Osteoblast (primary cell): ENCODE results near the gene ZNF317. TPM values are rescaled to one million over a fixed set of nuclear protein-coding genes. Genes with fewer than 3 reads are reported as not detected.

Experiments used
- DNase-seq: peaks from one replicate; pipeline ENCODE4 v3.0.0; 2011; ENCODE audit warnings: low spot score, mixed read lengths; ENCODE audit not compliant: insufficient read length; ENCODE audit errors: missing footprints
- H2AFZ ChIP-seq: 2 replicates; pipeline ENCODE4 v1.6.0; 2011; ENCODE audit warnings: mild to moderate bottlenecking, low read length
- H3K27ac ChIP-seq: 2 replicates; pipeline ENCODE4 v1.5.1; 2011; ENCODE audit warnings: mild to moderate bottlenecking, low read depth, low read length, moderate library complexity
- H3K27me3 ChIP-seq: 2 replicates; pipeline ENCODE4 v1.6.0; 2012; ENCODE audit warnings: mild to moderate bottlenecking, control low read depth, inconsistent platforms, low read length, moderate library complexity; ENCODE audit not compliant: insufficient read depth
- H3K36me3 ChIP-seq: 2 replicates; pipeline ENCODE4 v1.5.1; 2011; ENCODE audit warnings: mild to moderate bottlenecking, low read length, control low read depth, moderate library complexity; ENCODE audit not compliant: insufficient read depth
- H3K4me1 ChIP-seq: 2 replicates; pipeline ENCODE4 v1.5.1; 2011; ENCODE audit warnings: mild to moderate bottlenecking, low read length, control low read depth, moderate library complexity; ENCODE audit not compliant: insufficient read depth
- H3K4me2 ChIP-seq: 2 replicates; pipeline ENCODE4 v1.6.0; 2011; ENCODE audit warnings: mild to moderate bottlenecking, low read length; ENCODE audit not compliant: insufficient read depth
- H3K4me3 ChIP-seq: fragments of 200-600 bp; sonication (generic); 3 replicates; pipeline ENCODE4 v1.5.1; 2012; ENCODE audit warnings: mild to moderate bottlenecking, low read length, inconsistent platforms; ENCODE audit not compliant: insufficient read depth
- H3K79me2 ChIP-seq: 2 replicates; pipeline ENCODE4 v1.6.0; 2012; ENCODE audit warnings: mild to moderate bottlenecking, low read length, control low read depth, inconsistent platforms; ENCODE audit not compliant: insufficient read depth
- H3K9me3 ChIP-seq: 2 replicates; pipeline ENCODE4 v1.5.1; 2011; ENCODE audit warnings: low read depth, low read length, control low read depth
- H4K20me1 ChIP-seq: 2 replicates; pipeline ENCODE4 v1.6.0; 2012; ENCODE audit warnings: mild to moderate bottlenecking, low read length, control low read depth; ENCODE audit not compliant: insufficient read depth
- CTCF ChIP-seq: IDR thresholded peaks from 2 replicates; pipeline ENCODE4 v1.5.1; 2011; ENCODE audit warnings: mild to moderate bottlenecking, low read depth, low read length, moderate library complexity; ENCODE audit errors: extremely low read depth
- total RNA-seq: library from RNA; depleted of rRNA; stranded (reverse); fragments of >200 nt; gene quantifications from 2 replicates; pipeline ENCODE4 v1.2.3, GENCODE V29; 2012

Gene ZNF317
- total RNA-seq, 1 donor, result 20.3 TPM

GRCh38 chr19:9148697-9149096 is 8.5 kb downstream of the ZNF317 start:
- H2AFZ ChIP-seq, result no peak overlapping the region
- H3K4me2 ChIP-seq, result no peak overlapping the region
- peaks cover 10% of the 10 kb centered on the region for H3K36me3 ChIP-seq
- H3K27ac ChIP-seq, result no peak overlapping the region
- H3K9me3 ChIP-seq, result peaks cover 2% of the 10 kb centered on the region
- H3K27me3 ChIP-seq, result no peaks in the 10 kb centered on the region
- no peak for DNase-seq
- peaks cover 96% of the 10 kb centered on the region for H3K79me2 ChIP-seq
- H4K20me1 ChIP-seq, result peaks cover 40% of the 10 kb centered on the region
- TF ChIP-seq CTCF, result no peak
- H3K4me1 ChIP-seq, result no peaks in the 10 kb centered on the region
- H3K4me3 ChIP-seq, result no peak overlapping the region

- no peak overlapping the region for H2AFZ ChIP-seq
- H3K4me2 ChIP-seq, result no peak overlapping the region
- H4K20me1 ChIP-seq, result peaks cover 43% of the 10 kb centered on the region
- peaks cover 2% of the 10 kb centered on the region for H3K9me3 ChIP-seq
- peaks cover 10% of the 10 kb centered on the region for H3K36me3 ChIP-seq
- H3K4me1 ChIP-seq, result no peaks in the 10 kb centered on the region
- DNase-seq, result no peak
- peaks cover 96% of the 10 kb centered on the region for H3K79me2 ChIP-seq
- no peak overlapping the region for H3K27ac ChIP-seq
- no peaks in the 10 kb centered on the region for H3K27me3 ChIP-seq
- no peak for TF ChIP-seq CTCF
- no peak overlapping the region for H3K4me3 ChIP-seq
Measured at GRCh38 chr19:9149997-9150396, 9.8 kb downstream of the ZNF317 start.

GRCh38 chr19:9150650-9151049 is 10.5 kb downstream of the ZNF317 start:
- H3K9me3 ChIP-seq, result peaks cover 2% of the 10 kb centered on the region

GRCh38 chr19:9151367-9151766 is 11.2 kb downstream of the ZNF317 start:
- Histone ChIP-seq H3K36me3 (peaks cover 12% of the 10 kb centered on the region), H3K79me2 (peaks cover 97% of the 10 kb centered on the region), H3K27ac (no peak overlapping the region), H3K9me3 (peaks cover 2% of the 10 kb centered on the region), H3K4me1 (no peaks in the 10 kb centered on the region), H2AFZ (no peak overlapping the region), H4K20me1 (peaks cover 43% of the 10 kb centered on the region), H3K4me3 (no peak overlapping the region), H3K27me3 (no peaks in the 10 kb centered on the region), H3K4me2 (no peak overlapping the region)
- DNase-seq, result no peak
- TF ChIP-seq CTCF, result no peak

More at GRCh38 chr19:9150650-9151049, 10.5 kb downstream of the ZNF317 start:
- TF ChIP-seq CTCF, result no peak
- Histone ChIP-seq H3K27ac (no peak overlapping the region), H3K4me3 (no peak overlapping the region), H3K36me3 (peaks cover 10% of the 10 kb centered on the region), H2AFZ (no peak overlapping the region), H3K4me2 (no peak overlapping the region), H3K4me1 (no peaks in the 10 kb centered on the region), H3K27me3 (no peaks in the 10 kb centered on the region), H4K20me1 (peaks cover 43% of the 10 kb centered on the region), H3K79me2 (peaks cover 96% of the 10 kb centered on the region)
- DNase-seq, result no peak
